Measurements from ENCODE around the gene BLOC1S3.

- TF ChIP-seq, protein P1, sequence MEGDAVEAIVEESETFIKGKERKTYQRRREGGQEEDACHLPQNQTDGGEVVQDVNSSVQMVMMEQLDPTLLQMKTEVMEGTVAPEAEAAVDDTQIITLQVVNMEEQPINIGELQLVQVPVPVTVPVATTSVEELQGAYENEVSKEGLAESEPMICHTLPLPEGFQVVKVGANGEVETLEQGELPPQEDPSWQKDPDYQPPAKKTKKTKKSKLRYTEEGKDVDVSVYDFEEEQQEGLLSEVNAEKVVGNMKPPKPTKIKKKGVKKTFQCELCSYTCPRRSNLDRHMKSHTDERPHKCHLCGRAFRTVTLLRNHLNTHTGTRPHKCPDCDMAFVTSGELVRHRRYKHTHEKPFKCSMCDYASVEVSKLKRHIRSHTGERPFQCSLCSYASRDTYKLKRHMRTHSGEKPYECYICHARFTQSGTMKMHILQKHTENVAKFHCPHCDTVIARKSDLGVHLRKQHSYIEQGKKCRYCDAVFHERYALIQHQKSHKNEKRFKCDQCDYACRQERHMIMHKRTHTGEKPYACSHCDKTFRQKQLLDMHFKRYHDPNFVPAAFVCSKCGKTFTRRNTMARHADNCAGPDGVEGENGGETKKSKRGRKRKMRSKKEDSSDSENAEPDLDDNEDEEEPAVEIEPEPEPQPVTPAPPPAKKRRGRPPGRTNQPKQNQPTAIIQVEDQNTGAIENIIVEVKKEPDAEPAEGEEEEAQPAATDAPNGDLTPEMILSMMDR (conservative IDR thresholded peaks at IDR 0.05) = no peak
- TF ChIP-seq ZFX (IDR thresholded peaks at IDR 0.05) = no peak
Measured at GRCh38 chr19:45150751-45151281, 27.8 kb upstream of the BLOC1S3 start.

Measured in C4-2B (cell line).